Skeletal muscle cell (primary cell): ENCODE data around the gene RPS5.
"Not testable (repeated sequence)": the region's sequence is repeated elsewhere in the genome, so short reads cannot be mapped to it uniquely, and the experiment has no call there.

Experiments used
- DNase-seq: peaks from one replicate; pipeline ENCODE4 v3.0.0-alpha.2; 2010; ENCODE audit warnings: low read depth
- H3K4me3 ChIP-seq: 2 replicates; pipeline ENCODE4 v1.5.1; 2011; ENCODE audit warnings: low read depth, mild to moderate bottlenecking, control low read depth, low read length, moderate library complexity

RPS5 gene

GRCh38 chr19:58386576-58387337 is at the start of gene RPS5:
RPS5 (plus strand) TSS chr19:58387269; CDS start chr19:58388138, 869 bp downstream.
- DNase-seq, result peak; percentile 96
- peak within 1 kb of the TSS; percentile 58 for H3K4me3 ChIP-seq

- DNase-seq, result no peak
- H3K4me3 ChIP-seq, result no peak overlapping the region
These were observed 48.7 kb upstream of the RPS5 start for GRCh38 chr19:58338336-58338735.

- H3K4me3 ChIP-seq, result no peak overlapping the region
- DNase-seq, result no peak
These were observed 48.1 kb upstream of the RPS5 start for GRCh38 chr19:58338825-58339558.

GRCh38 chr19:58345558-58345957 is 41.5 kb upstream of the RPS5 start:
- no peak for DNase-seq
- H3K4me3 ChIP-seq, result no peak overlapping the region

- peak overlapping the region; percentile 66 for H3K4me3 ChIP-seq
- no peak for DNase-seq
These were observed 39.8 kb upstream of the RPS5 start for GRCh38 chr19:58346961-58347929.

- H3K4me3 ChIP-seq, result peak overlapping the region; percentile 66
- not testable (repeated sequence) for DNase-seq
These were observed 39.0 kb upstream of the RPS5 start for GRCh38 chr19:58348080-58348479.

- no peak for DNase-seq
- H3K4me3 ChIP-seq, result no peak overlapping the region
These were observed 37.5 kb upstream of the RPS5 start for GRCh38 chr19:58349590-58349989.

GRCh38 chr19:58350001-58350861 is 36.8 kb upstream of the RPS5 start:
- no peak overlapping the region for H3K4me3 ChIP-seq

GRCh38 chr19:58350871-58351557 is 36.1 kb upstream of the RPS5 start:
- no peak for DNase-seq
- H3K4me3 ChIP-seq, result no peak overlapping the region

More at GRCh38 chr19:58350001-58350861, 36.8 kb upstream of the RPS5 start:
- DNase-seq, result no peak

GRCh38 chr19:58351558-58351878 is 35.6 kb upstream of the RPS5 start:
- H3K4me3 ChIP-seq, result no peak overlapping the region
- DNase-seq, result no peak

GRCh38 chr19:58351990-58352755 is 34.9 kb upstream of the RPS5 start:
- DNase-seq, result no peak
- no peak overlapping the region for H3K4me3 ChIP-seq

GRCh38 chr19:58352760-58353671 is 34.1 kb upstream of the RPS5 start, which contains the start of gene A1BG:
A1BG (minus strand) TSS chr19:58353492; CDS start chr19:58353437, 55 bp downstream.
- DNase-seq, result no peak
- H3K4me3 ChIP-seq, result no peak within 1 kb of the TSS

- no peak overlapping the region for H3K4me3 ChIP-seq
- DNase-seq, result no peak
These were observed 33.2 kb upstream of the RPS5 start for GRCh38 chr19:58353717-58354477.

- no peak overlapping the region for H3K4me3 ChIP-seq
- no peak for DNase-seq
These were observed 32.5 kb upstream of the RPS5 start for GRCh38 chr19:58354478-58355030.

GRCh38 chr19:58355215-58355796 is 31.8 kb upstream of the RPS5 start:
- H3K4me3 ChIP-seq, result no peak overlapping the region
- no peak for DNase-seq
